ENCODE measurements around the gene WDHD1. TPM values are rescaled to one million over a fixed set of nuclear protein-coding genes. Genes with fewer than 3 reads are reported as not detected.

Gene WDHD1
- total RNA-seq, 6 donors from 2014 or later: 1.0 to 5.0 (median 2.6) TPM

GRCh38 chr14:54893151-54893760, 133.6 kb downstream of the WDHD1 start:
- no peak for TF ChIP-seq POLR2AphosphoS5 (IDR thresholded peaks at IDR 0.05)
- peak; percentile 60 to 81 (median 74) for TF ChIP-seq CTCF (IDR thresholded peaks at IDR 0.05)
- TF ChIP-seq POLR2A (IDR thresholded peaks at IDR 0.05): no peak
- Histone ChIP-seq H3K9me3 (no peaks in the 10 kb centered on the region), H3K36me3 (no peaks in the 10 kb centered on the region), H3K27ac (no peak overlapping the region), H3K4me1 (peaks cover 0 to 5% (median 2%) of the 10 kb centered on the region in 4 donors), H3K4me3 (no peak overlapping the region), H3K27me3 (no peaks in the 10 kb centered on the region)
- 73 to 74% methylated on average over 3 of the region's 3 CpGs for WGBS, 2 donors
- ATAC-seq (ENCODE audit: low FRiP score in 2 of 2): peak in 1 of 2 donors; percentile 80
- peak in 1 of 2 donors; percentile 24 for DNase-seq

DNA sequence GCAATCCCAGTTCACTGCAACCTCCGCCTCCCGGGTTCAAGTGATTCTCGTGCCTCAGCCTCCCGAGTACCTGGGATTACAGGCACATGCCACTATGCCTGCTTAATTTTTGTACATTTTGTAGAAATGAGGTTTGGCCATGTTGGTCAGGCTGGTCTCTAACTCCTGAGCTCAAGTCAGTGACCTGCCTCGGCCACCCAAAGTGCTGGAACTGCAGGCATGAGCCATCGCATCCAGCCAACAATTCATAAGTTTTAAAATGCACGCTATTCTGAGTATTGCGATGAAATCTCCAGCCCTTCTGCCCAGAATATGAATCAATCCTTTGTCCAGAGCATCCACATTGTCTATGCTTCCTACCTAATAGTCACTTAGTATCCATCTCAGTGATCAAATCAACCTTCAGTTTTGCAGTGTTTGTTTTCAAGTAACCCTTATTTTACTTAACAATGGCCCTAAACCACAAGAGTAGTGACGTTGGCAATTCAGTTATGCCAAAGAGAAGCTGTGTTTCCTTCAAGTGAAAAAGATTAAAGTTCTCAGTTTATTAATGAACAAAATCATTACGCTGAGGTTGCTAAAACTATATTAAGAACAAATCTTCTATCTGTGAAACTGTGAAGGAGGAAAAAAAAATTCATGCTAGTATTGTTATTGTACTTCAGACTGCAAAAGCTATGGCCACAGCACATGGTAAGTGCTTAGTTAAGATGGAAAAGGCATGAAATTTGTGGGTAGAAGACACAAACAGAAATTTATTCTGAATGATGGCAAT, 135.2 kb downstream of the WDHD1 start:
- ATAC-seq (ENCODE audit: low FRiP score in 2 of 2) (no peak), DNase-seq (no peak)
- Histone ChIP-seq H3K4me1 (peaks cover 0 to 8% (median 3%) of the 10 kb centered on the region in 4 donors), H3K36me3 (no peaks in the 10 kb centered on the region), H3K27me3 (no peaks in the 10 kb centered on the region), H3K4me3 (no peak overlapping the region), H3K9me3 (no peaks in the 10 kb centered on the region), H3K27ac (no peak overlapping the region)
- WGBS, 2 donors: 88 to 91% methylated on average over 10 of the region's 10 CpGs
- no peak for TF ChIP-seq EP300 (IDR thresholded peaks at IDR 0.05)
- no peak for TF ChIP-seq POLR2AphosphoS5 (IDR thresholded peaks at IDR 0.05)
- no peak for TF ChIP-seq CTCF (IDR thresholded peaks at IDR 0.05)
- TF ChIP-seq POLR2A (IDR thresholded peaks at IDR 0.05): no peak

GRCh38 chr14:54890788-54891187, 136.1 kb downstream of the WDHD1 start:
- ATAC-seq (ENCODE audit: low FRiP score in 2 of 2): no peak
- Histone ChIP-seq H3K4me1 (peaks cover 0 to 8% (median 3%) of the 10 kb centered on the region in 4 donors), H3K36me3 (no peaks in the 10 kb centered on the region), H3K27ac (no peak overlapping the region), H3K27me3 (no peaks in the 10 kb centered on the region), H3K4me3 (no peak overlapping the region), H3K9me3 (no peaks in the 10 kb centered on the region)
- DNase-seq: no peak
- TF ChIP-seq POLR2AphosphoS5 (IDR thresholded peaks at IDR 0.05) (no peak), POLR2A (IDR thresholded peaks at IDR 0.05) (no peak), CTCF (IDR thresholded peaks at IDR 0.05) (no peak), EP300 (IDR thresholded peaks at IDR 0.05) (no peak)
- 90 to 100% methylated on average over 1 of the region's 1 CpG for WGBS, 2 donors

- H3K4me1 ChIP-seq: peaks cover 0 to 8% (median 3%) of the 10 kb centered on the region in 4 donors
- no peak for ATAC-seq (ENCODE audit: low FRiP score in 2 of 2)
- WGBS, 2 donors: 93 to 95% methylated on average over 8 of the region's 8 CpGs
- H3K27ac ChIP-seq: no peak overlapping the region
- H3K9me3 ChIP-seq: no peaks in the 10 kb centered on the region
- no peaks in the 10 kb centered on the region for H3K27me3 ChIP-seq
- no peak overlapping the region for H3K4me3 ChIP-seq
- DNase-seq: no peak
- H3K36me3 ChIP-seq: no peaks in the 10 kb centered on the region
- no peak for TF ChIP-seq EP300 (IDR thresholded peaks at IDR 0.05)
- TF ChIP-seq POLR2AphosphoS5 (IDR thresholded peaks at IDR 0.05): no peak
- TF ChIP-seq POLR2A (IDR thresholded peaks at IDR 0.05): no peak
- TF ChIP-seq CTCF (IDR thresholded peaks at IDR 0.05): no peak
Measured at GRCh38 chr14:54889919-54890318, 137.0 kb downstream of the WDHD1 start.

Other genes starting within 250 kb of the WDHD1 start
- gene GCH1, start 124.3 kb downstream of the WDHD1 start, total RNA-seq: 10 to 100 TPM in 5 of 6 donors, 1 to 10 TPM in 1; 7.9 to 26.3 (median 19.5) TPM
- 10 to 100 TPM in 4 of 6 donors, 1 to 10 TPM in 2; 4.4 to 26.5 (median 18.4) TPM for gene SOCS4, start 137 bp upstream of the WDHD1 start, total RNA-seq
- 10 to 100 TPM; 22.0 to 81.8 (median 59.3) TPM for gene MAPK1IP1L, start 24.5 kb upstream of the WDHD1 start, total RNA-seq
- 100 to 1,000 TPM; 205 to 710 (median 440) TPM for gene LGALS3, start 102.2 kb upstream of the WDHD1 start, total RNA-seq
- 1 to 10 TPM in 2 of 6 donors, under 1 TPM in 2, not detected in 2; 0.39 to 1.6 (median 0.87) TPM for gene DLGAP5, start 164.5 kb upstream of the WDHD1 start, total RNA-seq
- gene FBXO34, start 244.3 kb upstream of the WDHD1 start, total RNA-seq: 10 to 100 TPM; 19.9 to 52.1 (median 34.0) TPM

Data from upper lobe of left lung (tissue), 6 donors.